ENCODE measurements around the gene TIAM1.

TIAM1 gene

GRCh38 chr21:31103571-31104265, 240.3 kb downstream of the TIAM1 start:
- DNase-seq (ENCODE audit: low read depth in 2 of 3, low spot score in 2 of 3): no peak

GRCh38 chr21:31103163-31103562, 240.9 kb downstream of the TIAM1 start:
- no peak for DNase-seq (ENCODE audit: low read depth in 2 of 3, low spot score in 2 of 3)

GRCh38 chr21:31099122-31099521, 244.9 kb downstream of the TIAM1 start:
- no peak for DNase-seq (ENCODE audit: low read depth in 2 of 3, low spot score in 2 of 3)

- DNase-seq (ENCODE audit: low read depth in 2 of 3, low spot score in 2 of 3): peak; percentile 28 to 60 (median 52)
Measured at GRCh38 chr21:31098576-31099005, 245.5 kb downstream of the TIAM1 start.

- no peak for DNase-seq (ENCODE audit: low read depth in 2 of 3, low spot score in 2 of 3)
Measured at GRCh38 chr21:31092832-31093625, 251.0 kb downstream of the TIAM1 start.

GRCh38 chr21:31090376-31090775, 253.7 kb downstream of the TIAM1 start:
- DNase-seq (ENCODE audit: low read depth in 2 of 3, low spot score in 2 of 3): no peak

- DNase-seq (ENCODE audit: low read depth in 2 of 3, low spot score in 2 of 3): no peak
Measured at GRCh38 chr21:31088474-31088751, 255.6 kb downstream of the TIAM1 start.

- no peak for DNase-seq (ENCODE audit: low read depth in 2 of 3, low spot score in 2 of 3)
Measured at GRCh38 chr21:31087639-31088473, 256.2 kb downstream of the TIAM1 start.

- no peak for DNase-seq (ENCODE audit: low read depth in 2 of 3, low spot score in 2 of 3)
Measured at GRCh38 chr21:31084689-31085088, 259.4 kb downstream of the TIAM1 start.

- DNase-seq (ENCODE audit: low read depth in 2 of 3, low spot score in 2 of 3): no peak
Measured at GRCh38 chr21:31078796-31079195, 265.3 kb downstream of the TIAM1 start.

- DNase-seq (ENCODE audit: low read depth in 2 of 3, low spot score in 2 of 3): no peak
Measured at GRCh38 chr21:31078216-31078615, 265.8 kb downstream of the TIAM1 start.

GRCh38 chr21:31075848-31076247, 268.2 kb downstream of the TIAM1 start:
- no peak for DNase-seq (ENCODE audit: low read depth in 2 of 3, low spot score in 2 of 3)

GRCh38 chr21:31072533-31072932, 271.5 kb downstream of the TIAM1 start:
- DNase-seq (ENCODE audit: low read depth in 2 of 3, low spot score in 2 of 3): no peak

Measured in activated CD8-positive, alpha-beta memory T cell treated with anti-CD3 and anti-CD28 coated beads for 48 hours (primary cell).